ENCODE measurements around the gene RPS15.
"Not testable (repeated sequence)": the region's sequence is repeated elsewhere in the genome, so short reads cannot be mapped to it uniquely, and the experiment has no call there.

The RPS15 gene

DNA sequence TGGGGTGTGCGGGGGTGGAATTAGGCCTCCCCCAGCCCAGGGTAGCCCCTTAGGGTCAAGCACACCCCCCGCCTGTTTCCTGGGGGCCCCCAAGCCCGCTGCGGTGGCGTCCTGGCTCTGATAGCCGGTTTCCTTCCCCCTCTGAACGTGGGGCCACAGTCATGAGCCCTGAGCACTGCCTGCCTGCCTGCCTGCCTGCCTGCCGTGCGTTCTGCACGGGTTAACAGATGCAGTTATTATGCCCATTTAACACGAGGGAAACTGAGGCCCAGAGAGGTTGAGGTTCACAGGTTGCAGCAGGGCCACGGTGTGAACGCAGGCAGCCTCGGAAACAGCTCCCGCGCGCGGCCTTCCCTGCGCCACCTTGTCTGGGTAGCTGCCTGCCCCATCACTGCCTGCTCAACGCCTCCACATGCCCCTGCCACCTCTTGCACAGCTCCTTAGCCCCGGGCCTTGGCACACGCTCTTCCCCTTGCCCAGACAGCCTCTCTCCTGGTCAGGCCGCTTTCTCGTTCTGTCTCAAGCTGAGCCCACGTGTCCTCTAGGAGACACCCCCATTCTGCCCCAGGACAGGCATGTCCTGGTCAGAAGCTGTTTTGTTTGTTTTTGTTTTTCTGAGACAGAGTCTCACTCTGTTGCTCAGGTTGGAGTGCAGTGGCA, 35.7 kb upstream of the RPS15 start:
- no peak for DNase-seq

- DNase-seq: peak; percentile 97
These were observed 31.2 kb upstream of the RPS15 start for GRCh38 chr19:1406774-1407527.

DNA sequence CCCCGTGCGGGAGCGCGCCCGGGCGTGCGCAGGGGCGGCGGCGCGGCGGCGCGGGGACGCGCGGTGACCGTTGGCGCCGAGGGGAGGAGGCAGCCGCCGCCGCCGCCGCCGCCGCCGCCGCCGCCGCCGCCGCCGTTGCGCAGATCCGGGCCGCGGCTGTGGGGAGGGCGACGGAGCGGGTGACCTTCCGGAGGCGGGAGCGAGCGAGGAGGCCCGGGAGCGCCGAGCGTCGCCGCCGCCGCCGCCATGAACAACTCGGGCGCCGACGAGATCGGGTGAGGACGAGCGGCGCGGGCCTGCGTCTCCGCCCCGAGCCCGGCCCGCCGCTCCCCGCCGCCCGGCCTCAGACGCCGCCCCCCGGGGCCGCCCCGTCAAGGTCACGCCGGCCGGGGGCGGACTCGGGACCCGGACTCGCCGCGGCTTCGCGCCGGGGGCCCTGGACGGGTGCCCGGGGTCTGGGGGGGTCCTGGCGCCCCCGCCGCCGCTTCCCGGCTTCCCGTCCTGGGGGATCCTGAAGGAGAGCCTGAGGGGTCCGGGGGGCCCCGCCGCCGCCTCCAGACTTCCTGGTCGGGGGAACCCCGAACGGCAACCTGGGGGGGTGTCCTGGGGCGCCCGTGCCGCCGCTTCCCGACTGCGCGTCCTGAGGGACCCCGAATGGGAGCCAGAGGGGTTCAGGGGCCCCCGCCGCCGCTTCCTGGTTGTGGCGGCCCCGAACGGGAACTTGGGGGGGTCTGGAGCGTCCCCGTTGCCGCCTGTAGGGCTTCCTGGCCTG, 30.5 kb upstream of the RPS15 start, which contains the start of gene DAZAP1:
TSS of gene DAZAP1 (plus strand) at position 59 of the 772 bp plus-strand sequence. CDS start at position 247, 188 bp downstream.
- DNase-seq: no peak

- DNase-seq: peak; percentile 9
These were observed 29.6 kb upstream of the RPS15 start for GRCh38 chr19:1408300-1409203.

GRCh38 chr19:1409204-1410005, 28.8 kb upstream of the RPS15 start:
- no peak for DNase-seq

DNA sequence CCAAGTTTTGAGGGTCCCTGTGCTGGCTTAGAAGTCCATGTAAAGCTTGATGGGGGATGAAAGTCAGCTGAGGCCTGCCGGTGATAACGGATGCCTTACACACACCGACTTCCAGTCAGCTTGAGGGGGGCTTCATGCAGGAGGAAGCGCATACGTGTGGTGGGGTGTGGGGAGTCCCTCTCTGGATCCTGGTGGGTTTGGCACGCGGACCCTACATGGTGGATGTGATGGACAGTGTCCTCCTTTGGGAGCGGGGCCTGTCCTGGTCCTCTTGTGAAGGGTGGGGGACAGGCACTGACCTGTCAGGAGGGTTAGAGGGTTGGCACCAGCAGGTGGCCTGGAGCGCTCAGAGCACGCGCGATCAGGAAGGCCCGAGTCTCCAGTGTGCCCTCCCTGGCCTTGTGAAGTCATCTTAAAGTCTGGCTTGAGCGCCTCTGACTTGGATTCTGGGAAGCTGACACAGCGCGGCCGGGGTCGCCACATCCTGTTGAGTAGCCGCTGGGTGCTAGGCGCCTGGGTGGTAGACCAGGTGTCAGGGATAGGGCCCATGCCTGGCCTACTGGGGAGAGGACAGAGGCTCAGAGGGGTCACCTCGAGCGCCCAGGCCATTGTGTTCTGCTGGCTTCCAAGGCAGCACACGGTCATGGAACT, 27.9 kb upstream of the RPS15 start:
- DNase-seq: no peak

DNA sequence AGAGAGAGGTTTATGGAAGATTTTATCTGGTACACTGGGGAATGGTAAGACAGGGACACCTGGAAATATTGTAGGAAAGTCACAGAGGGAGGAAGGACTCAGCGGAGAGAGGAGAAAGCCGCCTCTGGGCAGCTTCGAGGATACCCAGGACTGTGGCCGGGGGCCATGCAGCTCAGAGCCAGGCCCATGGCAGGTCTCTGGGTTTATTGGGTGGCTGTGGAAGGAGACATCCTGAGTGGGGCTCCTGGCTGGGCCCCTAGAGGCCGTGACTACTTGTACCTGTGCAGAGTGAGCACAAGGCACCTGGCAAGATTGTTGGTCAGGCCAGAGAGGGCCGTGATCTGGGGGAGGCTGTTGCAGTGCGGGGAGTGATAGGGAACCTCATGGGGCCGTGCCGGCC, 27.4 kb upstream of the RPS15 start:
- no peak for DNase-seq

- DNase-seq: no peak
These were observed 26.7 kb upstream of the RPS15 start for GRCh38 chr19:1411255-1412191.

- no peak for DNase-seq
These were observed 25.8 kb upstream of the RPS15 start for GRCh38 chr19:1412323-1412923.

GRCh38 chr19:1412995-1413800, 25.0 kb upstream of the RPS15 start:
- DNase-seq: no peak

GRCh38 chr19:1416014-1416841, 22.0 kb upstream of the RPS15 start:
- no peak for DNase-seq

- DNase-seq: no peak
These were observed 21.1 kb upstream of the RPS15 start for GRCh38 chr19:1417145-1417544.

GRCh38 chr19:1417681-1418495, 20.3 kb upstream of the RPS15 start:
- DNase-seq: no peak

GRCh38 chr19:1418496-1418775, 19.8 kb upstream of the RPS15 start:
- DNase-seq: no peak

- DNase-seq: no peak
These were observed 19.1 kb upstream of the RPS15 start for GRCh38 chr19:1418951-1419738.

- DNase-seq: not testable (repeated sequence)
These were observed 18.1 kb upstream of the RPS15 start for GRCh38 chr19:1420085-1420484.

Data from OCI-M1 (cell line).